H9 (cell line): ENCODE measurements around the gene PERM1. TPM values are rescaled to one million over a fixed set of nuclear protein-coding genes. Genes with fewer than 3 reads are reported as not detected.

Experiments
- DNase-seq: peaks from one replicate; pipeline ENCODE4 v3.0.0-alpha.2; 2017
- H2AFZ ChIP-seq: one replicate; pipeline ENCODE4 v1.6.1; 2013; ENCODE audit warnings: mild to moderate bottlenecking, low read length, control low read depth, moderate library complexity
- H2AK5ac ChIP-seq: 2 replicates; pipeline ENCODE4 v1.6.1; 2013; ENCODE audit warnings: low read length, control low read depth, mixed read lengths; ENCODE audit not compliant: insufficient read length
- H2BK120ac ChIP-seq: one replicate; pipeline ENCODE4 v1.6.1; 2013; ENCODE audit warnings: low read depth, mild to moderate bottlenecking, low read length, control low read depth, inconsistent platforms; ENCODE audit not compliant: poor library complexity, severe bottlenecking
- H2BK12ac ChIP-seq: 2 replicates; pipeline ENCODE4 v1.6.1; 2013; ENCODE audit warnings: low read length, control low read depth, mixed read lengths, low read depth; ENCODE audit not compliant: insufficient read length
- H2BK15ac ChIP-seq: 2 replicates; pipeline ENCODE4 v1.6.1; 2013; ENCODE audit warnings: low read depth, low read length, control low read depth
- H2BK20ac ChIP-seq: one replicate; pipeline ENCODE4 v1.6.1; 2013; ENCODE audit warnings: low read depth, mild to moderate bottlenecking, low read length, control low read depth, inconsistent platforms; ENCODE audit not compliant: poor library complexity, severe bottlenecking
- H2BK5ac ChIP-seq: 2 replicates; pipeline ENCODE4 v1.6.1; 2013; ENCODE audit warnings: low read length, control low read depth, mixed read lengths; ENCODE audit not compliant: insufficient read length
- H3K14ac ChIP-seq: 2 replicates; pipeline ENCODE4 v1.6.1; 2013; ENCODE audit warnings: low read length, control low read depth; ENCODE audit not compliant: insufficient read depth
- H3K18ac ChIP-seq: 2 replicates; pipeline ENCODE4 v1.6.1; 2013; ENCODE audit warnings: low read depth, mild to moderate bottlenecking, mixed read lengths, low read length, control low read depth; ENCODE audit not compliant: insufficient read length
- H3K23ac ChIP-seq: 2 replicates; pipeline ENCODE4 v1.6.1; 2013; ENCODE audit warnings: low read length, control low read depth, mixed read lengths, low read depth; ENCODE audit not compliant: insufficient read length
- H3K23me2 ChIP-seq: 2 replicates; pipeline ENCODE4 v1.6.1; 2013; ENCODE audit warnings: low read depth, mild to moderate bottlenecking, mixed read lengths, low read length, control low read depth; ENCODE audit not compliant: insufficient read length, poor library complexity, severe bottlenecking
- H3K27ac ChIP-seq: 2 replicates; pipeline ENCODE4 v1.5.1; 2013; ENCODE audit warnings: low read length, control low read depth, mixed read lengths, low read depth; ENCODE audit not compliant: insufficient read length
- H3K27me3 ChIP-seq: 2 replicates; pipeline ENCODE4 v1.6.1; 2013; ENCODE audit warnings: low read length, control low read depth, inconsistent platforms; ENCODE audit not compliant: insufficient read depth
- H3K4ac ChIP-seq: 2 replicates; pipeline ENCODE4 v1.6.1; 2013; ENCODE audit warnings: low read depth, mild to moderate bottlenecking, control low read depth, inconsistent platforms, low read length, moderate library complexity
- H3K4me1 ChIP-seq: 2 replicates; pipeline ENCODE4 v1.6.1; 2013; ENCODE audit warnings: low read length, control low read depth, inconsistent platforms; ENCODE audit not compliant: insufficient read depth
- H3K4me2 ChIP-seq: 2 replicates; pipeline ENCODE4 v1.6.1; 2013; ENCODE audit warnings: low read length, control low read depth, mixed read lengths; ENCODE audit not compliant: insufficient read length, insufficient read depth
- H3K56ac ChIP-seq: 2 replicates; pipeline ENCODE4 v1.6.1; 2013; ENCODE audit warnings: low read depth, mild to moderate bottlenecking, mixed read lengths, low read length, control low read depth; ENCODE audit not compliant: insufficient read length
- H3K79me1 ChIP-seq: 2 replicates; pipeline ENCODE4 v1.6.1; 2013; ENCODE audit warnings: low read depth, mild to moderate bottlenecking, moderate library complexity, low read length, control low read depth, inconsistent platforms; ENCODE audit not compliant: insufficient read depth, poor library complexity, severe bottlenecking
- H3K79me2 ChIP-seq: 2 replicates; pipeline ENCODE4 v1.6.1; 2013; ENCODE audit warnings: low read length, control low read depth, inconsistent platforms; ENCODE audit not compliant: insufficient read depth
- H3K9ac ChIP-seq: 2 replicates; pipeline ENCODE4 v1.6.1; 2013; ENCODE audit warnings: low read length, control low read depth, mixed read lengths; ENCODE audit not compliant: insufficient read length; ENCODE audit errors: extremely low read depth
- H3K9me3 ChIP-seq: one replicate; pipeline ENCODE4 v1.6.1; 2013; ENCODE audit warnings: low read depth, low read length, inconsistent platforms; ENCODE audit not compliant: control insufficient read depth
- H3T11ph ChIP-seq: one replicate; pipeline ENCODE4 v1.6.1; 2013; ENCODE audit warnings: mild to moderate bottlenecking, low read length, control low read depth, inconsistent platforms
- H4K20me1 ChIP-seq: one replicate; pipeline ENCODE4 v1.6.1; 2013; ENCODE audit not compliant: control insufficient read depth, insufficient read length, insufficient read depth
- H4K5ac ChIP-seq: 2 replicates; pipeline ENCODE4 v1.6.1; 2013; ENCODE audit warnings: low read depth, mild to moderate bottlenecking, mixed read lengths, low read length, control low read depth; ENCODE audit not compliant: insufficient read length
- H4K8ac ChIP-seq: replicated peaks from 2 replicates; pipeline ENCODE4 v1.6.1; 2013; ENCODE audit warnings: low read length, control low read depth, mixed read lengths, low read depth; ENCODE audit not compliant: insufficient read length
- H4K91ac ChIP-seq: 2 replicates; pipeline ENCODE4 v1.6.1; 2013; ENCODE audit warnings: low read depth, mild to moderate bottlenecking, moderate library complexity, mixed read lengths, low read length, control low read depth; ENCODE audit not compliant: insufficient read length
- H3K27ac Mint-ChIP-seq, 3 experiments: 2 replicates in 2 of 3; 3 replicates in 1 of 3; pipeline ENCODE4 v1.8.0; 2020 to 2021; ENCODE audit warnings: mixed read lengths in 3 of 3, mild to moderate bottlenecking in 1 of 3, moderate library complexity in 1 of 3
- H3K27me3 Mint-ChIP-seq: 2 replicates; pipeline ENCODE4 v1.8.0; 2021; ENCODE audit warnings: low read depth, mild to moderate bottlenecking, moderate library complexity, mixed read lengths
- H3K36me3 Mint-ChIP-seq, 3 experiments: 2 replicates in 2 of 3; 3 replicates in 1 of 3; pipeline ENCODE4 v1.8.0; 2020 to 2021; ENCODE audit warnings: low read depth in 3 of 3, mixed read lengths in 3 of 3; ENCODE audit not compliant: insufficient read depth in 1 of 3
- H3K4me1 Mint-ChIP-seq, 2 experiments: 2 replicates each; pipeline ENCODE4 v1.8.0; 2020; ENCODE audit warnings: mixed read lengths in 2 of 2
- H3K4me3 Mint-ChIP-seq, 2 experiments: 2 replicates in 1 of 2; 3 replicates in 1 of 2; pipeline ENCODE4 v1.8.0; 2020 to 2021; ENCODE audit warnings: mild to moderate bottlenecking in 2 of 2, mixed read lengths in 2 of 2, moderate library complexity in 1 of 2
- H3K9me3 Mint-ChIP-seq, 2 experiments: 2 replicates in 1 of 2; 3 replicates in 1 of 2; pipeline ENCODE4 v1.8.0; 2020; ENCODE audit warnings: mild to moderate bottlenecking in 2 of 2, mixed read lengths in 2 of 2, moderate library complexity in 1 of 2
- CTCF ChIP-seq: fragments of 200-600 bp; sonication (generic); conservative IDR thresholded peaks from 3 replicates; pipeline ENCODE4 v1.8.0; 2021; ENCODE audit warnings: antibody characterized with exemption, mild to moderate bottlenecking
- WGBS: extraction: QIAGEN DNeasy Blood & Tissue Kit; methylation state at CpG from one replicate; pipeline ENCODE4 v1.1.7; 2013; ENCODE audit warnings: missing lambda C conversion rate, low lambda C conversion rate, mixed read lengths; ENCODE audit not compliant: insufficient read length; ENCODE audit errors: extremely low coverage; 5-methylcytosine and 5-hydroxymethylcytosine counted together
- total RNA-seq: library from RNA; stranded (reverse); gene quantifications from 2 replicates; pipeline ENCODE4 v1.2.1, GENCODE V29; 2021

Gene PERM1
- total RNA-seq, 1 experiment from 2014 or later: not detected

GRCh38 chr1:974687-975328 lies 7.1 kb downstream of the PERM1 start:
- Histone ChIP-seq H2BK15ac (no peak overlapping the region), H3K79me2 (no peaks in the 10 kb centered on the region), H3K27me3 (no peaks in the 10 kb centered on the region; the same call in 1 of the 2 replicates), H2AK5ac (no peak overlapping the region), H3K9me3 (no peaks in the 10 kb centered on the region), H3K23ac (no peak overlapping the region), H2BK12ac (no peak overlapping the region), H3K4me2 (no peak overlapping the region), H4K20me1 (no peaks in the 10 kb centered on the region), H3K79me1 (no peaks in the 10 kb centered on the region), H4K5ac (no peak overlapping the region), H3K18ac (no peak overlapping the region), H4K8ac (no peak overlapping the region), H3K27ac (no peak overlapping the region), H2BK20ac (no peak overlapping the region), H3K56ac (no peak overlapping the region), H2BK120ac (no peak overlapping the region), H3T11ph (no peak overlapping the region), H2AFZ (no peak overlapping the region), H4K91ac (no peak overlapping the region), H3K14ac (no peak overlapping the region), H3K4ac (no peak overlapping the region), H3K4me1 (no peaks in the 10 kb centered on the region), H2BK5ac (no peak overlapping the region), H3K9ac (no peak overlapping the region), H3K23me2 (no peaks in the 10 kb centered on the region)
- no CpG with 5 or more reads among the region's 17 CpGs for WGBS
- H3K4me3 Mint-ChIP-seq: no peak overlapping the region; a peak in 1 of 5 replicates
- H3K27ac Mint-ChIP-seq: no peak overlapping the region
- H3K27me3 Mint-ChIP-seq: peaks cover 48% of the 10 kb centered on the region
- H3K36me3 Mint-ChIP-seq: peaks cover 0 to 6% (median 4%) of the 10 kb centered on the region in 3 experiments; a peak in 4 of 7 replicates
- DNase-seq: no peak
- no peak for TF ChIP-seq CTCF
- H3K9me3 Mint-ChIP-seq: peaks cover 4 to 6% of the 10 kb centered on the region in 2 experiments
- H3K4me1 Mint-ChIP-seq: peaks cover 5 to 9% of the 10 kb centered on the region in 2 experiments; a peak in 3 of 4 replicates
